ENCODE measurements around the gene SLC4A5.

DNA sequence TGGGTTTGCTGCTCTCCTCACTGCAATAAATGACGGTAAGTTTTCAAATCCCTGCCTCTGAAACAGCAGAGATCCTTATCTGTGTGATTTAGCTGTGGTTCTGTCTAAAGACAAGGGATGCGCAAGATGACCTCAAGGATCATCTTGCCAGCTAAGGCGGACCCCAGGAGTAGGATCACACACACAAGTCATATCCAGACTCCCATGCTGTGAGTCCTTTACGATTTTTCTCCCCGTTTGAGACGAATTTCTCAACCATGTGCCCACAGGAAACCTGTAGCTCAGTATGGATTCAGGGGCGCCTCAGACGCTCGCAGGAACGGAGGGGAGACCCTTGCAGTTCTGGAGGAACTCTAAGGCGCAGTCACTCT is 48.0 kb upstream of the SLC4A5 start:
- TF ChIP-seq CTCF (tag by site-specific recombination; IDR thresholded peaks at IDR 0.05): no peak
- no peak for TF ChIP-seq ZFP37 (tag by site-specific recombination; IDR thresholded peaks at IDR 0.05)

Measured in HEK293 (cell line).